Measurements from ENCODE around the gene FER1L5. TPM values are rescaled to one million over a fixed set of nuclear protein-coding genes. Genes with fewer than 3 reads are reported as not detected.

Gene FER1L5
- polyA plus RNA-seq, 1 of the 3 experiments (the other 2 are of a cell fraction), result 0.02 TPM

GRCh38 chr2:96687711-96688640, 45.4 kb downstream of the FER1L5 start:
- no peaks in the 10 kb centered on the region for H3K27me3 ChIP-seq (ENCODE audit: insufficient read depth)
- H3K4me3 ChIP-seq (ENCODE audit: low read depth in 2 of 2, low read length in 1 of 2), result no peak overlapping the region
- TF ChIP-seq POLR2AphosphoS5 (IDR thresholded peaks at IDR 0.05; ENCODE audit: low read depth, low read length), result no peak
- no peak for TF ChIP-seq RAD21 (IDR thresholded peaks at IDR 0.05; ENCODE audit: low read length)
- no peak for TF ChIP-seq SMC3 (IDR thresholded peaks at IDR 0.05; ENCODE audit: low read depth, low read length)
- TF ChIP-seq RCOR1 (IDR thresholded peaks at IDR 0.05; ENCODE audit: low read length), result no peak
- TF ChIP-seq IRF3 (IDR thresholded peaks at IDR 0.05; ENCODE audit: low read depth, low read length), result no peak
- no peak for TF ChIP-seq JUND (IDR thresholded peaks at IDR 0.05)
- no peak for TF ChIP-seq RXRA (IDR thresholded peaks at IDR 0.05; ENCODE audit: borderline replicate concordance, low read depth)
- no peak for TF ChIP-seq GABPA (IDR thresholded peaks at IDR 0.05; ENCODE audit: low read depth)
- TF ChIP-seq MEF2A (IDR thresholded peaks at IDR 0.05; ENCODE audit: borderline replicate concordance, low read depth), result no peak
- no peak for TF ChIP-seq MAX (IDR thresholded peaks at IDR 0.05; ENCODE audit: low read depth)
- no peak for TF ChIP-seq CTCF (IDR thresholded peaks at IDR 0.05)
- no peak for TF ChIP-seq YY1 (IDR thresholded peaks at IDR 0.05; ENCODE audit: low read depth)
- no peak for TF ChIP-seq FOXJ3 (CRISPR knock-in tag; IDR thresholded peaks at IDR 0.05)
- no peak overlapping the region for H3K9ac ChIP-seq
- H3F3A ChIP-seq (replicated peaks; ENCODE audit: insufficient read depth), result no peaks in the 10 kb centered on the region
- H3K9me3 ChIP-seq, result no peaks in the 10 kb centered on the region
- ChIA-PET CTCF (interaction anchor here (1.2 kb wide), 1 partner anchor 128 kb away, joined by 3 read pairs; the partner anchor contains the start of gene CNNM3), POLR2A (no interaction called here)
- no peaks in the 10 kb centered on the region for H3K9me2 ChIP-seq
- H4K20me1 ChIP-seq (ENCODE audit: insufficient read depth), result no peaks in the 10 kb centered on the region
- no peak overlapping the region for H3K27ac ChIP-seq (ENCODE audit: low read depth in 2 of 2, low read length in 1 of 2)
- DNase-seq, result no peak
- 90% methylated on average over 24 of the region's 27 CpGs for WGBS (ENCODE audit: low lambda C conversion rate)
- no peaks in the 10 kb centered on the region for H3K79me2 ChIP-seq (ENCODE audit: insufficient read depth)
- H3K36me3 ChIP-seq (replicated peaks in 1 of 2; ENCODE audit: control insufficient read depth in 1 of 2, insufficient read depth in 2 of 2, low read length in 1 of 2), result no peaks in the 10 kb centered on the region
- no peak overlapping the region for H3K4me2 ChIP-seq
- peaks cover 0 to 27% of the 10 kb centered on the region in 2 experiments; a peak in 1 of 4 replicates for H3K4me1 ChIP-seq (ENCODE audit: control insufficient read depth in 1 of 2, insufficient read depth in 2 of 2, low read depth in 1 of 2, low read length in 1 of 2)
- H2AFZ ChIP-seq (ENCODE audit: low read depth), result no peak overlapping the region
